Measurements from ENCODE around the gene ATAD2B.

The ATAD2B gene

GRCh38 chr2:23871206-23871605, 55.7 kb downstream of the ATAD2B start:
- Histone ChIP-seq H3K36me3 (ENCODE audit: low read depth) (peaks cover 46% of the 10 kb centered on the region), H3K9me3 (ENCODE audit: severe bottlenecking) (no peaks in the 10 kb centered on the region), H3K4me3 (ENCODE audit: severe bottlenecking) (no peak overlapping the region), H3K27me3 (ENCODE audit: insufficient read depth, poor library complexity, severe bottlenecking) (no peaks in the 10 kb centered on the region), H3K27ac (ENCODE audit: poor library complexity, severe bottlenecking) (no peak overlapping the region), H3K4me1 (ENCODE audit: insufficient read depth, poor library complexity, severe bottlenecking) (no peaks in the 10 kb centered on the region)
- DNase-seq (ENCODE audit: low spot score) (no peak), ATAC-seq (ENCODE audit: low read depth) (no peak)
- no peak for TF ChIP-seq CTCF (IDR thresholded peaks at IDR 0.05; ENCODE audit: poor library complexity, severe bottlenecking)

DNA sequence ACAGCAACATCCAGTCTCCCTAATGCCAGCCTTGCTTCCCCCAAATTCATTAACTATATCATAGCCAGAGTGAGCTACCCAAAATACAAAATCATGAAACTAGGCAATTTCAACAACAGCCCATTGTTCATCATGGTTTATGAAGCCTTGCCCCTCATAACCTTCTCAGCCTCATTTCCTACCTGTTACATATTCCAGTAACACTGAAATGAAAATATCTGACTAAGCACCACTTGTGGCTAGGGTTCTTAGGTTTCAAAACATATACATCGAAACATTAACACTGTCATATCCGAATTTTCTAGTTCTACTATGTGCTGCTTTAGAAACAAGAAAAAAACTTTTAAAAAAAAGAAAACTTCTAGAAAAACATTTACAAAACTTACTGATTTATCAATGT, 59.5 kb downstream of the ATAD2B start:
- TF ChIP-seq CTCF (IDR thresholded peaks at IDR 0.05; ENCODE audit: poor library complexity, severe bottlenecking): no peak
- H3K4me3 ChIP-seq (ENCODE audit: severe bottlenecking): no peak overlapping the region
- no peaks in the 10 kb centered on the region for H3K4me1 ChIP-seq (ENCODE audit: insufficient read depth, poor library complexity, severe bottlenecking)
- no peaks in the 10 kb centered on the region for H3K27me3 ChIP-seq (ENCODE audit: insufficient read depth, poor library complexity, severe bottlenecking)
- H3K9me3 ChIP-seq (ENCODE audit: severe bottlenecking): no peaks in the 10 kb centered on the region
- H3K36me3 ChIP-seq (ENCODE audit: low read depth): peaks cover 51% of the 10 kb centered on the region
- no peak overlapping the region for H3K27ac ChIP-seq (ENCODE audit: poor library complexity, severe bottlenecking)
- ATAC-seq (ENCODE audit: low read depth) (no peak), DNase-seq (ENCODE audit: low spot score) (no peak)

- no peak for ATAC-seq (ENCODE audit: low read depth)
- no peaks in the 10 kb centered on the region for H3K27me3 ChIP-seq (ENCODE audit: insufficient read depth, poor library complexity, severe bottlenecking)
- peaks cover 35% of the 10 kb centered on the region for H3K36me3 ChIP-seq (ENCODE audit: low read depth)
- H3K9me3 ChIP-seq (ENCODE audit: severe bottlenecking): no peaks in the 10 kb centered on the region
- DNase-seq (ENCODE audit: low spot score): no peak
- TF ChIP-seq CTCF (IDR thresholded peaks at IDR 0.05; ENCODE audit: poor library complexity, severe bottlenecking): no peak
- H3K4me3 ChIP-seq (ENCODE audit: severe bottlenecking): no peak overlapping the region
- no peaks in the 10 kb centered on the region for H3K4me1 ChIP-seq (ENCODE audit: insufficient read depth, poor library complexity, severe bottlenecking)
- H3K27ac ChIP-seq (ENCODE audit: poor library complexity, severe bottlenecking): no peak overlapping the region
These were observed 64.1 kb downstream of the ATAD2B start for GRCh38 chr2:23862716-23863426.

- Histone ChIP-seq H3K4me1 (ENCODE audit: insufficient read depth, poor library complexity, severe bottlenecking) (no peaks in the 10 kb centered on the region), H3K9me3 (ENCODE audit: severe bottlenecking) (no peaks in the 10 kb centered on the region), H3K36me3 (ENCODE audit: low read depth) (peaks cover 29% of the 10 kb centered on the region), H3K4me3 (ENCODE audit: severe bottlenecking) (no peak overlapping the region), H3K27me3 (ENCODE audit: insufficient read depth, poor library complexity, severe bottlenecking) (no peaks in the 10 kb centered on the region), H3K27ac (ENCODE audit: poor library complexity, severe bottlenecking) (no peak overlapping the region)
- no peak for DNase-seq (ENCODE audit: low spot score)
- no peak for ATAC-seq (ENCODE audit: low read depth)
- no peak for TF ChIP-seq CTCF (IDR thresholded peaks at IDR 0.05; ENCODE audit: poor library complexity, severe bottlenecking)
These were observed 65.0 kb downstream of the ATAD2B start for GRCh38 chr2:23861952-23862351.

GRCh38 chr2:23859983-23860382, 66.9 kb downstream of the ATAD2B start:
- H3K4me3 ChIP-seq (ENCODE audit: severe bottlenecking): no peak overlapping the region
- no peaks in the 10 kb centered on the region for H3K4me1 ChIP-seq (ENCODE audit: insufficient read depth, poor library complexity, severe bottlenecking)
- H3K9me3 ChIP-seq (ENCODE audit: severe bottlenecking): no peaks in the 10 kb centered on the region
- H3K36me3 ChIP-seq (ENCODE audit: low read depth): peaks cover 20% of the 10 kb centered on the region
- ATAC-seq (ENCODE audit: low read depth) (no peak), DNase-seq (ENCODE audit: low spot score) (no peak)
- TF ChIP-seq CTCF (IDR thresholded peaks at IDR 0.05; ENCODE audit: poor library complexity, severe bottlenecking): no peak
- no peak overlapping the region for H3K27ac ChIP-seq (ENCODE audit: poor library complexity, severe bottlenecking)
- no peaks in the 10 kb centered on the region for H3K27me3 ChIP-seq (ENCODE audit: insufficient read depth, poor library complexity, severe bottlenecking)
